K562 (cell line): ENCODE measurements around the gene KMT2D. TPM values are rescaled to one million over a fixed set of nuclear protein-coding genes. Genes with fewer than 3 reads are reported as not detected.
A peak's percentile ranks its signal among the peaks of the same experiment; 100 is the strongest.

Experiments used
- ELF2 ChIP-seq: fragments of 250-450 bp; sonication (Bioruptor Pico); IDR thresholded peaks from 2 replicates; pipeline ENCODE4 v1.5.0; 2021; ENCODE audit warnings: mild to moderate bottlenecking
- ETV1 ChIP-seq: fragments of 450-650 bp; conservative IDR thresholded peaks from 2 replicates; pipeline ENCODE4 v1.6.1; 2016; ENCODE audit warnings: missing genetic modification characterization, control low read depth, low read depth, missing compliant biosample characterization
- FOXJ3 ChIP-seq: sonication (generic); formaldehyde crosslinking; IDR thresholded peaks from 2 replicates; pipeline ENCODE4 v1.4.0; 2020; ENCODE audit warnings: mild to moderate bottlenecking, missing genetic modification reagents
- HCFC1 ChIP-seq: IDR thresholded peaks from 2 replicates; pipeline ENCODE4 v1.6.1; 2012; ENCODE audit warnings: low read depth, low read length, improper control_type of control experiment
- HNRNPUL1 ChIP-seq: fragments of 200-400 bp; formaldehyde crosslinking; IDR thresholded peaks from 2 replicates; pipeline ENCODE4 v1.6.1; 2017; ENCODE audit warnings: low read length
- KDM4B ChIP-seq, 2 experiments: fragments of 450-650 bp in 1 of 2; sonication (generic) in 1 of 2; IDR thresholded peaks; 2 replicates each; pipeline ENCODE4 v1.6.1; 2016 to 2017; ENCODE audit warnings: borderline replicate concordance in 2 of 2, antibody characterized with exemption in 1 of 2, low read depth in 1 of 2, mild to moderate bottlenecking in 1 of 2
- KLF1 ChIP-seq: fragments of 450-650 bp; IDR thresholded peaks from 2 replicates; pipeline ENCODE4 v1.6.1; 2016; ENCODE audit warnings: missing genetic modification characterization, missing compliant biosample characterization
- MCM5 ChIP-seq: fragments of 450-650 bp; IDR thresholded peaks from 2 replicates; pipeline ENCODE4 v1.6.1; 2016; ENCODE audit warnings: low read depth
- MED1 ChIP-seq: sonication (generic); formaldehyde crosslinking; IDR thresholded peaks from 2 replicates; pipeline ENCODE4 v1.8.1; 2023; ENCODE audit warnings: missing genetic modification reagents, borderline replicate concordance
- NFXL1 ChIP-seq: fragments of 450-650 bp; formaldehyde crosslinking; IDR thresholded peaks from 2 replicates; pipeline ENCODE4 v1.4.0; 2021; ENCODE audit warnings: mild to moderate bottlenecking
- NR1H2 ChIP-seq: sonication (generic); formaldehyde crosslinking; IDR thresholded peaks from 2 replicates; pipeline ENCODE4 v1.4.0; 2020; ENCODE audit warnings: mild to moderate bottlenecking, missing genetic modification reagents
- POLR2AphosphoS5 ChIP-seq: IDR thresholded peaks from 2 replicates; pipeline ENCODE4 v1.6.1; 2011; ENCODE audit warnings: mild to moderate bottlenecking, low read depth, low read length, moderate library complexity; ENCODE audit not compliant: control insufficient read depth, insufficient read depth
- RBM17 ChIP-seq: fragments of 200-400 bp; formaldehyde crosslinking; IDR thresholded peaks from 2 replicates; pipeline ENCODE4 v1.6.1; 2017; ENCODE audit warnings: low read depth, mild to moderate bottlenecking, low read length, borderline replicate concordance
- SMAD2 ChIP-seq: fragments of 150-350 bp; IDR thresholded peaks from 2 replicates; pipeline ENCODE4 v1.6.1; 2014; ENCODE audit warnings: low read depth, mild to moderate bottlenecking, low read length
- ZFPM2 ChIP-seq: fragments of 250-450 bp; sonication (Bioruptor Pico); IDR thresholded peaks from 2 replicates; pipeline ENCODE4 v1.5.1; 2022; ENCODE audit warnings: mild to moderate bottlenecking
- ZNF143 ChIP-seq: sonication (generic); formaldehyde crosslinking; IDR thresholded peaks from 2 replicates; pipeline ENCODE4 v1.9.0; 2022; ENCODE audit warnings: mild to moderate bottlenecking, missing genetic modification reagents
- ZNF253 ChIP-seq: fragments of 250-450 bp; sonication (Bioruptor Pico); conservative IDR thresholded peaks from 2 replicates; pipeline ENCODE4 v1.6.1; 2021; ENCODE audit warnings: mild to moderate bottlenecking
- ZNF696 ChIP-seq: fragments of 250-450 bp; sonication (Bioruptor Pico); conservative IDR thresholded peaks from 2 replicates; pipeline ENCODE4 v1.4.0; 2020; ENCODE audit warnings: mild to moderate bottlenecking, moderate library complexity
- polyA plus RNA-seq, 8 experiments: library from polyadenylated mRNA; depleted of rRNA in 4 of 8; stranded (reverse) in 5 of 8; unstranded in 3 of 8; fragments of >200 nt; fragmentation: Nextera tagmentation in 2 of 8; fragmentation: Illumina TruSeq in 1 of 8; extraction: Ambion mirVana in 2 of 8; extraction: Trizol in 1 of 8; gene quantifications; 2 replicates each; pipeline versions ENCODE4 v1.2.1 to v1.2.3, GENCODE V29; 2011 to 2014; ENCODE audit warnings: inconsistent platforms in 1 of 8, missing spikeins in 1 of 8
- total RNA-seq, 7 experiments: library from RNA; depleted of rRNA in 6 of 7; stranded (reverse); fragments of >200 nt in 6 of 7; fragmentation: Illumina TruSeq in 2 of 7; extraction: Trizol in 2 of 7; gene quantifications; 2 replicates each; pipeline versions ENCODE4 v1.2.1 to v1.2.3, GENCODE V29; 2011 to 2021; ENCODE audit warnings: low replicate concordance in 1 of 7
- TF ChIP-seq, protein P1 (sequence below): fragments of 250-450 bp; sonication (Bioruptor Pico); IDR thresholded peaks from 2 replicates; pipeline ENCODE4 v1.5.0; 2021; ENCODE audit warnings: mild to moderate bottlenecking, moderate library complexity
- TF ChIP-seq, protein P2 (sequence below): fragments of 250-450 bp; sonication (Bioruptor Pico); IDR thresholded peaks from 2 replicates; pipeline ENCODE4 v1.4.0; 2020; ENCODE audit warnings: borderline replicate concordance
- TF ChIP-seq, protein P3 (sequence below): IDR thresholded peaks from 3 replicates; pipeline ENCODE4 v1.6.1; 2011; ENCODE audit warnings: borderline replicate concordance, mild to moderate bottlenecking; ENCODE audit not compliant: insufficient read length, insufficient read depth

KMT2D gene
- total and polyA plus RNA-seq, 9 of the 15 experiments (the other 6 are each of a cell fraction or from before 2014, with no cell fraction given): 0.22 to 93.7 (median 13.7) TPM

- TF ChIP-seq, protein P1, sequence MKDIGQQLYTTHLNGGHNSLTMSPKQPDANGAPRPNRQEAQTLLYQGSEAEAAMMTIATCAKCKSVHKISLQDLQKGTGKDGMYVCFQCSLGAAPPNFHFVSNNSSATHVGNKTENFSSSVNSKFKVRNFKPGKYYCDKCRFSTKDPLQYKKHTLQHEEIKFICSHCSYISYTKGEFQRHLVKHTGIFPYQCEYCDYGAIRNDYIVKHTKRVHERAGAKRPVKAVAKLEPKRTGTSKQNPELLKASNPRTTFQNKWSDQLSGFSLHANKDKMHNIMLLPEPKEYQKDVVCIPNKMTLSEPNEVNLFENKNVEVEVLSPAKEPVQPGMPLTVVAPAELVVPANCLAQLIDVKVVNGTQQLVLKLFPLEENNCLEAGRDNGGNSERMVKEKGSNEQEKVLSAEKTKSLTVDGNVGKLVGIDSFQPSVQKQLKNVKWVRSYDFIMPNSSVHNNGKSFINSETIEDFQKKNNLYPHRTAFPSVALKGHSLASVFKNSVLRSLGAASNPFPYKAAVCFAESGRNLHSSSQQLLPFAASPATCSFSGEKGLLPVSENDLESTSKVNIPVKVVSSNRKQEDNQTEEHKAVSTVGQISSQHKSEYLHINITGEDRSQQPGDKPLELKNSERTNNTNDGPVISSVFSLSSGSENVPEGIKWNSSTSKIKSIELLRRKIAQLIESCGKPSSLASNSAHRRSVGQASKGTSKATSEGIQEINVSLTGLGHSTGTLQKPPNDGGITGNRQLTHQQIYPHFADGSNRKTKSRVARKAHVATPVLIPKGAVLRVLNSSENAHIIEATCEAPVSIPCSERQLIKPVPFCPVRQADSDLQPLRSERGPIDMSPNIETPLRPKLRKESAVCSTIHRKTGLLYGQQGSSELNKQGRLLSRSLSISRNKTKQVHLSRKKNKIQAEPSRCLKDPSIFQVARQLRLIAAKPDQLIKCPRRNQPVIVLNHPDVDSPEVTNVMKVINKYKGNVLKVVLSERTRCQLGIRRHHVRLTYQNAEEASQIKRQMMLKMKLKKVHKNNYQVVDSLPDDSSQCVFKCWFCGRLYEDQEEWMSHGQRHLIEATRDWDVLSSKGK (CRISPR knock-in tag): no peak
- TF ChIP-seq, protein P2, sequence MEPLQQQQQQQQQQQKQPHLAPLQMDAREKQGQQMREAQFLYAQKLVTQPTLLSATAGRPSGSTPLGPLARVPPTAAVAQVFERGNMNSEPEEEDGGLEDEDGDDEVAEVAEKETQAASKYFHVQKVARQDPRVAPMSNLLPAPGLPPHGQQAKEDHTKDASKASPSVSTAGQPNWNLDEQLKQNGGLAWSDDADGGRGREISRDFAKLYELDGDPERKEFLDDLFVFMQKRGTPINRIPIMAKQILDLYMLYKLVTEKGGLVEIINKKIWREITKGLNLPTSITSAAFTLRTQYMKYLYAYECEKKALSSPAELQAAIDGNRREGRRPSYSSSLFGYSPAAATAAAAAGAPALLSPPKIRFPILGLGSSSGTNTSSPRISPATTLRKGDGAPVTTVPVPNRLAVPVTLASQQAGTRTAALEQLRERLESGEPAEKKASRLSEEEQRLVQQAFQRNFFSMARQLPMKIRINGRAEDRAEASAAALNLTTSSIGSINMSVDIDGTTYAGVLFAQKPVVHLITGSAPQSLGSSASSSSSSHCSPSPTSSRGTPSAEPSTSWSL (CRISPR knock-in tag): no peak
- TF ChIP-seq HCFC1: no peak
- TF ChIP-seq ELF2 (CRISPR knock-in tag): no peak
- TF ChIP-seq MCM5: no peak
- no peak for TF ChIP-seq ZNF696
- no peak for TF ChIP-seq KLF1 (tag)
- no peak for TF ChIP-seq FOXJ3 (CRISPR knock-in tag)
- TF ChIP-seq KDM4B (IDR thresholded peaks at IDR 0.05; ENCODE audit: borderline replicate concordance in 2 of 2, low read depth in 1 of 2): no peak
- no peak for TF ChIP-seq RBM17
- no peak for TF ChIP-seq ZNF143
- no peak for TF ChIP-seq HNRNPUL1
- TF ChIP-seq NFXL1 (CRISPR knock-in tag): no peak
- no peak for TF ChIP-seq ZFPM2 (CRISPR knock-in tag)
- TF ChIP-seq MED1 (CRISPR knock-in tag): no peak
- TF ChIP-seq POLR2AphosphoS5: no peak
- TF ChIP-seq, protein P3, sequence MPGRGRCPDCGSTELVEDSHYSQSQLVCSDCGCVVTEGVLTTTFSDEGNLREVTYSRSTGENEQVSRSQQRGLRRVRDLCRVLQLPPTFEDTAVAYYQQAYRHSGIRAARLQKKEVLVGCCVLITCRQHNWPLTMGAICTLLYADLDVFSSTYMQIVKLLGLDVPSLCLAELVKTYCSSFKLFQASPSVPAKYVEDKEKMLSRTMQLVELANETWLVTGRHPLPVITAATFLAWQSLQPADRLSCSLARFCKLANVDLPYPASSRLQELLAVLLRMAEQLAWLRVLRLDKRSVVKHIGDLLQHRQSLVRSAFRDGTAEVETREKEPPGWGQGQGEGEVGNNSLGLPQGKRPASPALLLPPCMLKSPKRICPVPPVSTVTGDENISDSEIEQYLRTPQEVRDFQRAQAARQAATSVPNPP: no peak
- TF ChIP-seq NR1H2: no peak
- no peak for TF ChIP-seq ZNF253
- 0 out of 2 replicates have a peak, but pooled peaks have one; percentile 7 for TF ChIP-seq ETV1 (tag)
- TF ChIP-seq SMAD2: no peak
Observed at GRCh38 chr12:49019443-49020324, 40.9 kb downstream of the KMT2D start (continued).
